HEK293T (cell line): ENCODE results near the gene ARL3.

ENCODE experiments used
- ARNT ChIP-seq: fragments of 450-650 bp; IDR thresholded peaks from 2 replicates; pipeline ENCODE4 v1.6.1; 2017; ENCODE audit warnings: mild to moderate bottlenecking
- BHLHE40 ChIP-seq: fragments of 450-650 bp; IDR thresholded peaks from 2 replicates; pipeline ENCODE4 v1.6.1; 2016; ENCODE audit warnings: mild to moderate bottlenecking, moderate library complexity, borderline replicate concordance
- CTBP1 ChIP-seq: fragments of 450-650 bp; IDR thresholded peaks from 2 replicates; pipeline ENCODE4 v1.6.1; 2016; ENCODE audit warnings: borderline replicate concordance
- ELF4 ChIP-seq: fragments of 450-650 bp; IDR thresholded peaks from 2 replicates; pipeline ENCODE4 v1.6.1; 2017; ENCODE audit warnings: antibody characterized with exemption
- FOXA1 ChIP-seq: fragments of 450-650 bp; IDR thresholded peaks from 2 replicates; pipeline ENCODE4 v1.6.1; 2016; ENCODE audit warnings: mild to moderate bottlenecking
- FOXK2 ChIP-seq: fragments of 450-650 bp; IDR thresholded peaks from 2 replicates; pipeline ENCODE4 v1.6.1; 2016; ENCODE audit warnings: mild to moderate bottlenecking
- FOXM1 ChIP-seq: fragments of 450-650 bp; IDR thresholded peaks from 2 replicates; pipeline ENCODE4 v1.6.1; 2017; ENCODE audit warnings: mild to moderate bottlenecking, borderline replicate concordance
- HDGF ChIP-seq: fragments of 450-650 bp; IDR thresholded peaks from 2 replicates; pipeline ENCODE4 v1.6.1; 2017; ENCODE audit warnings: antibody characterized with exemption, borderline replicate concordance
- L3MBTL2 ChIP-seq: fragments of 450-650 bp; conservative IDR thresholded peaks from 2 replicates; pipeline ENCODE4 v1.6.1; 2016; ENCODE audit warnings: mild to moderate bottlenecking
- LEF1 ChIP-seq: fragments of 450-650 bp; IDR thresholded peaks from 2 replicates; pipeline ENCODE4 v1.6.1; 2017; ENCODE audit warnings: mild to moderate bottlenecking, borderline replicate concordance
- SP1 ChIP-seq: fragments of 450-650 bp; IDR thresholded peaks from 2 replicates; pipeline ENCODE4 v1.6.1; 2017
- SUZ12 ChIP-seq: fragments of 450-650 bp; IDR thresholded peaks from 2 replicates; pipeline ENCODE4 v1.6.1; 2016; ENCODE audit warnings: mild to moderate bottlenecking
- TARDBP ChIP-seq: fragments of 450-650 bp; IDR thresholded peaks from 2 replicates; pipeline ENCODE4 v1.6.1; 2016
- ZNF384 ChIP-seq: fragments of 450-650 bp; IDR thresholded peaks from 2 replicates; pipeline ENCODE4 v1.6.1; 2016

GRCh38 chr10:102718220-102718619 lies 4.0 kb upstream of the ARL3 start:
- TF ChIP-seq ZNF384 (no peak), SP1 (no peak), FOXK2 (no peak), ARNT (no peak), FOXM1 (no peak), FOXA1 (no peak), LEF1 (no peak), HDGF (0 out of 2 replicates have a peak, but pooled peaks have one; percentile 45), TARDBP (no peak), BHLHE40 (no peak), ELF4 (no peak), SUZ12 (no peak), L3MBTL2 (no peak), CTBP1 (no peak)
